B cell (primary cell): Measurements from ENCODE around the gene FNDC11. TPM values are rescaled to one million over a fixed set of nuclear protein-coding genes. Genes with fewer than 3 reads are reported as not detected.
A peak's percentile ranks its signal among the peaks of the same experiment; 100 is the strongest.

Source experiments
- ATAC-seq: fragments of 200-7000 bp; cut with Tn5 transposase; one replicate; pipeline ENCODE4 v1.10.0; 2021; ENCODE audit warnings: low read depth, mild to moderate bottlenecking, moderate number of reproducible peaks, moderate library complexity
- CTCF ChIA-PET: fragments of 350-600 bp; sonication (Branson Sonifier 250); formaldehyde crosslinking; loops from one replicate; lab custom pipeline; 2021; ENCODE audit warnings: antibody characterized with exemption, inconsistent platforms; lab: Charles Lee
- POLR2A ChIA-PET: fragments of 350-600 bp; sonication (Branson Sonifier 250); formaldehyde crosslinking; loops from one replicate; lab custom pipeline; 2021; ENCODE audit warnings: antibody characterized with exemption; lab: Charles Lee
- DNase-seq: peaks from one replicate; pipeline ENCODE4 v3.0.0; 2013
- H2AFZ ChIP-seq: 2 replicates; pipeline ENCODE4 v1.6.1; 2012; ENCODE audit warnings: mild to moderate bottlenecking, low read depth, low read length; ENCODE audit not compliant: insufficient read depth, poor library complexity, severe bottlenecking
- H3K27ac ChIP-seq, 2 donors: 1 replicate in 1 of 2; 2 replicates in 1 of 2; pipeline ENCODE4 v1.5.1; 2012 to 2013; ENCODE audit warnings: low read length in 2 of 2, mild to moderate bottlenecking in 2 of 2, moderate library complexity in 1 of 2
- H3K27me3 ChIP-seq, 4 experiments: fragments of 200-600 bp in 1 of 4; sonication (generic) in 1 of 4; replicated peaks in 1 of 4; 1 replicate in 2 of 4; 2 replicates in 2 of 4; pipeline versions ENCODE4 v1.6.1 to v1.7.0; 2013 to 2016; ENCODE audit warnings: low read length in 3 of 4, mild to moderate bottlenecking in 2 of 4, mixed read lengths in 1 of 4, moderate library complexity in 1 of 4; ENCODE audit not compliant: insufficient read depth in 4 of 4, control insufficient read depth in 3 of 4; ENCODE audit errors: control extremely low read depth in 1 of 4
- H3K36me3 ChIP-seq, 2 experiments: replicated peaks in 1 of 2; 1 replicate in 1 of 2; 2 replicates in 1 of 2; pipeline versions ENCODE4 v1.6.1 to v1.7.1; 2013; ENCODE audit warnings: low read length in 1 of 2; ENCODE audit not compliant: insufficient read depth in 2 of 2, control insufficient read depth in 1 of 2; ENCODE audit errors: control extremely low read depth in 1 of 2, extremely low read depth in 1 of 2
- H3K4me1 ChIP-seq, 2 donors: fragments of 200-600 bp in 1 of 2; sonication (generic) in 1 of 2; 1 replicate in 1 of 2; 2 replicates in 1 of 2; pipeline versions ENCODE4 v1.5.1 to v1.6.1; 2013 to 2017; ENCODE audit warnings: low read length in 2 of 2; ENCODE audit not compliant: control insufficient read depth in 2 of 2, insufficient read depth in 2 of 2
- H3K4me2 ChIP-seq: replicated peaks from 2 replicates; pipeline ENCODE3; 2012; ENCODE audit warnings: mild to moderate bottlenecking, low read depth, low read length; ENCODE audit not compliant: poor library complexity, severe bottlenecking
- H3K4me3 ChIP-seq, 5 experiments: fragments of 200-600 bp in 1 of 5; sonication (generic) in 1 of 5; 1 replicate in 3 of 5; 2 replicates in 2 of 5; pipeline versions ENCODE4 v1.5.1 to v1.7.0; 2011 to 2016; ENCODE audit warnings: low read length in 4 of 5, mild to moderate bottlenecking in 4 of 5, low read depth in 2 of 5, control low read depth in 1 of 5, moderate library complexity in 1 of 5; ENCODE audit not compliant: insufficient read depth in 1 of 5; ENCODE audit errors: control extremely low read depth in 1 of 5, extremely low read depth in 1 of 5
- H3K79me2 ChIP-seq: fragments of 200-600 bp; sonication (generic); one replicate; pipeline ENCODE4 v1.6.0; 2016; ENCODE audit warnings: low read length; ENCODE audit not compliant: control insufficient read depth, insufficient read depth
- H3K9ac ChIP-seq: fragments of 200-600 bp; sonication (generic); 2 replicates; pipeline ENCODE4 v1.6.1; 2017; ENCODE audit warnings: mild to moderate bottlenecking, low read length, moderate library complexity
- H3K9me3 ChIP-seq, 3 donors: one replicate each; pipeline versions ENCODE4 v1.6.1 to v1.7.1; 2013; ENCODE audit warnings: low read length in 2 of 3; ENCODE audit not compliant: control insufficient read depth in 2 of 3, insufficient read depth in 1 of 3; ENCODE audit errors: control extremely low read depth in 1 of 3
- H4K20me1 ChIP-seq: 2 replicates; pipeline ENCODE4 v1.6.0; 2012; ENCODE audit warnings: mild to moderate bottlenecking, low read length; ENCODE audit not compliant: insufficient read depth, control insufficient read depth, poor library complexity, severe bottlenecking
- H3K27ac Mint-ChIP-seq: one replicate; pipeline ENCODE4 v1.8.0; 2021; ENCODE audit warnings: mixed read lengths
- H3K27me3 Mint-ChIP-seq: one replicate; pipeline ENCODE4 v1.8.0; 2021; ENCODE audit warnings: mixed read lengths
- H3K4me1 Mint-ChIP-seq: one replicate; pipeline ENCODE4 v1.8.0; 2021; ENCODE audit warnings: mixed read lengths
- H3K4me3 Mint-ChIP-seq: one replicate; pipeline ENCODE4 v1.8.0; 2021; ENCODE audit warnings: mixed read lengths
- H3K9me3 Mint-ChIP-seq: one replicate; pipeline ENCODE4 v1.8.0; 2022; ENCODE audit warnings: mixed read lengths; ENCODE audit not compliant: insufficient read depth
- EZH2 ChIP-seq: IDR thresholded peaks from 2 replicates; pipeline ENCODE4 v1.6.1; 2012; ENCODE audit warnings: borderline replicate concordance, low read depth, mild to moderate bottlenecking, moderate library complexity, low read length; ENCODE audit not compliant: insufficient read depth, poor library complexity, severe bottlenecking
- WGBS: methylation state at CpG from one replicate; pipeline ENCODE4 v1.1.5; 2013; ENCODE audit warnings: missing lambda C conversion rate; ENCODE audit not compliant: insufficient coverage; 5-methylcytosine and 5-hydroxymethylcytosine counted together
- intact Hi-C: fragments of 100-400 bp; cut with micrococcal nuclease; formaldehyde crosslinking; loops from one replicate; pipeline ENCODE4 v1.10.0; 2022
- polyA plus RNA-seq: library from polyadenylated mRNA; depleted of rRNA; stranded (reverse); fragments of >200 nt; gene quantifications from 2 replicates; pipeline ENCODE4 v1.2.3, GENCODE V29; 2012
- total RNA-seq, 2 donors: library from RNA; stranded (reverse); fragments of 120-200 nt in 1 of 2; gene quantifications; 1 replicate in 1 of 2; 2 replicates in 1 of 2; pipeline versions ENCODE4 v1.2.3 to v1.2.4, GENCODE V29; 2013 to 2022
- TF ChIP-seq, protein P1 (sequence below): fragments of 200-600 bp; IDR thresholded peaks from one replicate; pipeline ENCODE4 v1.8.0; 2022; ENCODE audit warnings: antibody characterized with exemption, mild to moderate bottlenecking

FNDC11 gene
- total and polyA plus RNA-seq, 2 donors (not counting 1 experiment from before 2014, with no cell fraction given): 3.8 to 34.2 TPM

DNA sequence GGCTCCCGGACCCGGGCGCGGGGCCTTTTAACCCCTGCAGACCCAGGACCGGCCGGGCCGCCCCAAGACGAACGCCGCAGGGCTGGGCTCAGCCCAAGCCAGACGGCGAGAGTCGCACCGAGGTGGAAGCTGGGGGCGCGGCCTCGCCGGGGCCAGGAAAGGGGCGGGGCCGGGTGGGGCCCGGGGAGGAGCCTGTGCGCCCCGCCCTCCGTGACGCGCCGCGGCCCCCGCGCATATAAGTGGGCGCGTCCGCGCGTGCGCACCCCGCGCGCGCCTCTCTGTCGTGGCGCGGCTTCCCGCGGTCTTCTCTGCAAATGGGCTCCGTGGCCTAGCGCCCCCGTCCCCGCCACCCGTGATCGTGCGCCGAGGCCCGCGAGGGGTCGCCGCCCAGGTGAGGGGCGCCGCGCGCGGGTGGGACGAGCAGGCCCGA lies 33.4 kb upstream of the FNDC11 start, which contains the start of gene PPDPF:
PPDPF (plus strand) TSS at position 262 of the 430 bp plus-strand sequence. CDS start 544 bp downstream, outside the sequence.
- Mint-ChIP-seq H3K9me3 (no peaks in the 10 kb centered on the region), H3K27ac (peak within 1 kb of the TSS; percentile 90), H3K27me3 (peaks cover 4% of the 10 kb centered on the region), H3K4me1 (peaks cover 31% of the 10 kb centered on the region), H3K4me3 (peak within 1 kb of the TSS; percentile 86)
- CTCF ChIA-PET: interaction anchor here (1.0 to 3.8 kb wide), 5 partner anchors 15 to 453 kb away, joined by 3 to 25 read pairs (median 5); partner anchors contain the start of gene PTK6
- peak; percentile 81 for ATAC-seq
- Histone ChIP-seq H2AFZ (peak within 1 kb of the TSS; percentile 96), H3K27ac (peak within 1 kb of the TSS; percentile 63 to 76), H3K36me3 (peaks cover 0 to 7% of the 10 kb centered on the region in 2 experiments), H3K4me2 (peak within 1 kb of the TSS; percentile 94), H3K9me3 (peaks cover 0 to 16% (median 4%) of the 10 kb centered on the region in 3 donors), H3K4me3 (peak within 1 kb of the TSS; percentile 21 to 79 (median 74)), H3K27me3 (peaks cover 0 to 10% (median 3%) of the 10 kb centered on the region in 4 experiments), H3K79me2 (peaks cover 15% of the 10 kb centered on the region), H3K9ac (peak within 1 kb of the TSS; percentile 84), H4K20me1 (peaks cover 29% of the 10 kb centered on the region), H3K4me1 (peaks cover 16 to 23% of the 10 kb centered on the region in 2 donors)
- TF ChIP-seq, protein P1, sequence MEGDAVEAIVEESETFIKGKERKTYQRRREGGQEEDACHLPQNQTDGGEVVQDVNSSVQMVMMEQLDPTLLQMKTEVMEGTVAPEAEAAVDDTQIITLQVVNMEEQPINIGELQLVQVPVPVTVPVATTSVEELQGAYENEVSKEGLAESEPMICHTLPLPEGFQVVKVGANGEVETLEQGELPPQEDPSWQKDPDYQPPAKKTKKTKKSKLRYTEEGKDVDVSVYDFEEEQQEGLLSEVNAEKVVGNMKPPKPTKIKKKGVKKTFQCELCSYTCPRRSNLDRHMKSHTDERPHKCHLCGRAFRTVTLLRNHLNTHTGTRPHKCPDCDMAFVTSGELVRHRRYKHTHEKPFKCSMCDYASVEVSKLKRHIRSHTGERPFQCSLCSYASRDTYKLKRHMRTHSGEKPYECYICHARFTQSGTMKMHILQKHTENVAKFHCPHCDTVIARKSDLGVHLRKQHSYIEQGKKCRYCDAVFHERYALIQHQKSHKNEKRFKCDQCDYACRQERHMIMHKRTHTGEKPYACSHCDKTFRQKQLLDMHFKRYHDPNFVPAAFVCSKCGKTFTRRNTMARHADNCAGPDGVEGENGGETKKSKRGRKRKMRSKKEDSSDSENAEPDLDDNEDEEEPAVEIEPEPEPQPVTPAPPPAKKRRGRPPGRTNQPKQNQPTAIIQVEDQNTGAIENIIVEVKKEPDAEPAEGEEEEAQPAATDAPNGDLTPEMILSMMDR: no peak
- TF ChIP-seq EZH2: no peak
- peak; percentile 92 for DNase-seq
- WGBS: under 1% methylated on average over 64 of the region's 64 CpGs
- POLR2A ChIA-PET: interaction anchor here (0.6 to 2.6 kb wide), 14 partner anchors 9 to 543 kb away, joined by 3 to 42 read pairs (median 5); partner anchors contain the start of genes ARFGAP1, GMEB2, HELZ2 and LIME1
- intact Hi-C loops: loop anchor here (1.0 to 2.0 kb wide), 8 partner anchors 17 to 436 kb away; partner anchors contain the start of genes ARFRP1, EEF1A2, PTK6 and RTEL1
